Measurements from ENCODE around the gene ARHGAP24. TPM values are rescaled to one million over a fixed set of nuclear protein-coding genes. Genes with fewer than 3 reads are reported as not detected.

The ARHGAP24 gene
- total and polyA plus RNA-seq, 4 donors = 1.8 to 15.2 (median 3.3) TPM

DNA sequence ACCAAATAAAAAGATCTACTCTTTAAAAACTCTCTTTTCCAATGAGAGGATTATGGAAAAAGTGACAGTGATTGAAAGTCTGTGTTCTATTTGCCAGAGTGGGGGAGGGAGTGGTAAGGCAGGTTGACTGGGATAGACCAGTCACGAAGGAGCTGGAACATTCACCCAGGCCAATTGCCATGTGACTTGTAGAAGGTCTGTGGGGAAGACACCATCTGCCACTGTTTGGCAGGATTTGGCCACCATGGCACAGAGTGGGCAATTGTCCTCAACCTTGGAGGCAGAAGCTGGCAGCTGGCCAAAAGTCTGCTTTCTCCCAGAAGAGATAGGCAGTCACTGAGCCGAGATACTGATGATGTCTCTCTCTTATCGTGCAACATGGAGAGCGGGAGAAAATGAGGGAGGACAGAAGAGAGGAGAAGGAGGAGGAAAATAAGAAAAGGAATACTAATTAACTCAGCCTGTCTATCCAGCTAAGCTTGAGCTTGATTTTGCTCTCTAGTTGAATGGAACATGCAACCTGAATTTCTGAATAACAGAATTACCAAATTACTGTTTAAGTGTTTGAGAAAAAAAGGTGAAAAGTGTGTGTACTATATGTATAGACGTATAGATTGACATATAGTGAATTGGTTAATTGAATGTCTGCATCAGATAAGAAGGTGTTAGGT lies 267.1 kb downstream of the ARHGAP24 start:
- Histone ChIP-seq H3K4me1 (ENCODE audit: control insufficient read depth in 4 of 4, insufficient read depth in 4 of 4, low read length in 3 of 4) (no peaks in the 10 kb centered on the region), H3K9ac (ENCODE audit: low read depth in 1 of 2, low read length in 2 of 2) (no peak overlapping the region), H3K36me3 (ENCODE audit: control insufficient read depth in 4 of 4, insufficient read depth in 3 of 4, low read depth in 1 of 4, low read length in 3 of 4) (no peaks in the 10 kb centered on the region), H3K27me3 (ENCODE audit: control insufficient read depth in 4 of 4, insufficient read depth in 4 of 4, low read length in 3 of 4) (no peaks in the 10 kb centered on the region), H3K27ac (ENCODE audit: low read depth in 1 of 2, low read length in 2 of 2) (no peak overlapping the region), H3K4me3 (ENCODE audit: low read depth in 1 of 3, low read length in 3 of 3) (no peak overlapping the region), H3K9me3 (ENCODE audit: control insufficient read depth in 4 of 4, low read length in 3 of 4) (no peaks in the 10 kb centered on the region)
- WGBS = 80% methylated on average over 5 of the region's 5 CpGs
- no peak for TF ChIP-seq FOXA1 (IDR thresholded peaks at IDR 0.05)
- no peak for TF ChIP-seq HNF4A (conservative IDR thresholded peaks at IDR 0.05)
- no peak for TF ChIP-seq JUND (IDR thresholded peaks at IDR 0.05)
- no peak for TF ChIP-seq EGR1 (IDR thresholded peaks at IDR 0.05; ENCODE audit: low read depth in 2 of 2)
- no peak for TF ChIP-seq HNF4G (IDR thresholded peaks at IDR 0.05)
- TF ChIP-seq, protein P1, sequence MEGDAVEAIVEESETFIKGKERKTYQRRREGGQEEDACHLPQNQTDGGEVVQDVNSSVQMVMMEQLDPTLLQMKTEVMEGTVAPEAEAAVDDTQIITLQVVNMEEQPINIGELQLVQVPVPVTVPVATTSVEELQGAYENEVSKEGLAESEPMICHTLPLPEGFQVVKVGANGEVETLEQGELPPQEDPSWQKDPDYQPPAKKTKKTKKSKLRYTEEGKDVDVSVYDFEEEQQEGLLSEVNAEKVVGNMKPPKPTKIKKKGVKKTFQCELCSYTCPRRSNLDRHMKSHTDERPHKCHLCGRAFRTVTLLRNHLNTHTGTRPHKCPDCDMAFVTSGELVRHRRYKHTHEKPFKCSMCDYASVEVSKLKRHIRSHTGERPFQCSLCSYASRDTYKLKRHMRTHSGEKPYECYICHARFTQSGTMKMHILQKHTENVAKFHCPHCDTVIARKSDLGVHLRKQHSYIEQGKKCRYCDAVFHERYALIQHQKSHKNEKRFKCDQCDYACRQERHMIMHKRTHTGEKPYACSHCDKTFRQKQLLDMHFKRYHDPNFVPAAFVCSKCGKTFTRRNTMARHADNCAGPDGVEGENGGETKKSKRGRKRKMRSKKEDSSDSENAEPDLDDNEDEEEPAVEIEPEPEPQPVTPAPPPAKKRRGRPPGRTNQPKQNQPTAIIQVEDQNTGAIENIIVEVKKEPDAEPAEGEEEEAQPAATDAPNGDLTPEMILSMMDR (IDR thresholded peaks at IDR 0.05; ENCODE audit: low read depth, low read length, missing input control) = no peak
- TF ChIP-seq, protein P2, sequence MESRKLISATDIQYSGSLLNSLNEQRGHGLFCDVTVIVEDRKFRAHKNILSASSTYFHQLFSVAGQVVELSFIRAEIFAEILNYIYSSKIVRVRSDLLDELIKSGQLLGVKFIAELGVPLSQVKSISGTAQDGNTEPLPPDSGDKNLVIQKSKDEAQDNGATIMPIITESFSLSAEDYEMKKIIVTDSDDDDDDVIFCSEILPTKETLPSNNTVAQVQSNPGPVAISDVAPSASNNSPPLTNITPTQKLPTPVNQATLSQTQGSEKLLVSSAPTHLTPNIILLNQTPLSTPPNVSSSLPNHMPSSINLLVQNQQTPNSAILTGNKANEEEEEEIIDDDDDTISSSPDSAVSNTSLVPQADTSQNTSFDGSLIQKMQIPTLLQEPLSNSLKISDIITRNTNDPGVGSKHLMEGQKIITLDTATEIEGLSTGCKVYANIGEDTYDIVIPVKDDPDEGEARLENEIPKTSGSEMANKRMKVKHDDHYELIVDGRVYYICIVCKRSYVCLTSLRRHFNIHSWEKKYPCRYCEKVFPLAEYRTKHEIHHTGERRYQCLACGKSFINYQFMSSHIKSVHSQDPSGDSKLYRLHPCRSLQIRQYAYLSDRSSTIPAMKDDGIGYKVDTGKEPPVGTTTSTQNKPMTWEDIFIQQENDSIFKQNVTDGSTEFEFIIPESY (IDR thresholded peaks at IDR 0.05) = no peak
- TF ChIP-seq YY1 (IDR thresholded peaks at IDR 0.05) = no peak
- TF ChIP-seq FOXA2 (IDR thresholded peaks at IDR 0.05) = no peak
- TF ChIP-seq, protein P3, sequence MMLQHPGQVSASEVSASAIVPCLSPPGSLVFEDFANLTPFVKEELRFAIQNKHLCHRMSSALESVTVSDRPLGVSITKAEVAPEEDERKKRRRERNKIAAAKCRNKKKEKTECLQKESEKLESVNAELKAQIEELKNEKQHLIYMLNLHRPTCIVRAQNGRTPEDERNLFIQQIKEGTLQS (IDR thresholded peaks at IDR 0.05) = no peak
- TF ChIP-seq NR2F2 (IDR thresholded peaks at IDR 0.05) = no peak
- TF ChIP-seq RXRA (IDR thresholded peaks at IDR 0.05) = no peak
- TF ChIP-seq TAF1 (conservative IDR thresholded peaks at IDR 0.05) = no peak
- TF ChIP-seq, protein P4, sequence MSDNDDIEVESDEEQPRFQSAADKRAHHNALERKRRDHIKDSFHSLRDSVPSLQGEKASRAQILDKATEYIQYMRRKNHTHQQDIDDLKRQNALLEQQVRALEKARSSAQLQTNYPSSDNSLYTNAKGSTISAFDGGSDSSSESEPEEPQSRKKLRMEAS (IDR thresholded peaks at IDR 0.05) = no peak
- TF ChIP-seq, protein P5, sequence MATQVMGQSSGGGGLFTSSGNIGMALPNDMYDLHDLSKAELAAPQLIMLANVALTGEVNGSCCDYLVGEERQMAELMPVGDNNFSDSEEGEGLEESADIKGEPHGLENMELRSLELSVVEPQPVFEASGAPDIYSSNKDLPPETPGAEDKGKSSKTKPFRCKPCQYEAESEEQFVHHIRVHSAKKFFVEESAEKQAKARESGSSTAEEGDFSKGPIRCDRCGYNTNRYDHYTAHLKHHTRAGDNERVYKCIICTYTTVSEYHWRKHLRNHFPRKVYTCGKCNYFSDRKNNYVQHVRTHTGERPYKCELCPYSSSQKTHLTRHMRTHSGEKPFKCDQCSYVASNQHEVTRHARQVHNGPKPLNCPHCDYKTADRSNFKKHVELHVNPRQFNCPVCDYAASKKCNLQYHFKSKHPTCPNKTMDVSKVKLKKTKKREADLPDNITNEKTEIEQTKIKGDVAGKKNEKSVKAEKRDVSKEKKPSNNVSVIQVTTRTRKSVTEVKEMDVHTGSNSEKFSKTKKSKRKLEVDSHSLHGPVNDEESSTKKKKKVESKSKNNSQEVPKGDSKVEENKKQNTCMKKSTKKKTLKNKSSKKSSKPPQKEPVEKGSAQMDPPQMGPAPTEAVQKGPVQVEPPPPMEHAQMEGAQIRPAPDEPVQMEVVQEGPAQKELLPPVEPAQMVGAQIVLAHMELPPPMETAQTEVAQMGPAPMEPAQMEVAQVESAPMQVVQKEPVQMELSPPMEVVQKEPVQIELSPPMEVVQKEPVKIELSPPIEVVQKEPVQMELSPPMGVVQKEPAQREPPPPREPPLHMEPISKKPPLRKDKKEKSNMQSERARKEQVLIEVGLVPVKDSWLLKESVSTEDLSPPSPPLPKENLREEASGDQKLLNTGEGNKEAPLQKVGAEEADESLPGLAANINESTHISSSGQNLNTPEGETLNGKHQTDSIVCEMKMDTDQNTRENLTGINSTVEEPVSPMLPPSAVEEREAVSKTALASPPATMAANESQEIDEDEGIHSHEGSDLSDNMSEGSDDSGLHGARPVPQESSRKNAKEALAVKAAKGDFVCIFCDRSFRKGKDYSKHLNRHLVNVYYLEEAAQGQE (IDR thresholded peaks at IDR 0.05) = no peak
- no peak for TF ChIP-seq RAD21 (IDR thresholded peaks at IDR 0.05)
- no peak for DNase-seq (ENCODE audit: low spot score)

Measured in liver (tissue), 9 donors.